ENCODE results near the gene CEP41. TPM values are rescaled to one million over a fixed set of nuclear protein-coding genes. Genes with fewer than 3 reads are reported as not detected.
"Not testable (repeated sequence)": the region's sequence is repeated elsewhere in the genome, so short reads cannot be mapped to it uniquely, and the experiment has no call there.

CEP41 gene
- polyA plus RNA-seq, 1 donor, result 12.8 TPM

DNA sequence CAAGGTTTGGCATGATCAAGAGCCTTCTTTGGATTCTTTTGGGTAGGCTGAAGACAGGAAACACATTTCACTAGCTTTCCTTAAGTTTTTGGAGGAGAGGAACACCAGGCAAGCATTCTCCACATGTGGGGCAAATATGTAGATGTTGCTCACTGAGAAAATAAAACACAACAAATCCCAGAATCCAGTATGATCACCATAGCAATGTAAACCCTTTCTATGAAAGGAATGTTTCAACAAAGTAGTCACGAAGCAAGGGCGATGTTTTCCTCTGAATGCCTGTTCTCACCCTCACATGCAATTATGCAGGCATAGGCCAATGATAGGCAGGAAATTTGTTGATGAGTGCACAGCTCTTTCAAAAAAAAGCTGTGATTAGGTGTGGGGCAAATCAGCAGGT, 20.5 kb upstream of the CEP41 start:
- no peaks in the 10 kb centered on the region for H3K27me3 ChIP-seq (ENCODE audit: control insufficient read depth, insufficient read depth, low read length)
- no peaks in the 10 kb centered on the region for H3K36me3 ChIP-seq (ENCODE audit: control insufficient read depth, insufficient read depth, low read length)
- DNase-seq, result no peak
- peaks cover 2% of the 10 kb centered on the region for H3K4me1 ChIP-seq (ENCODE audit: control insufficient read depth, insufficient read depth, low read length)
- H3K27ac ChIP-seq (ENCODE audit: low read length), result no peak overlapping the region
- H3K9me3 ChIP-seq (ENCODE audit: control insufficient read depth, low read depth, low read length), result peaks cover 11% of the 10 kb centered on the region
- no peak overlapping the region for H3K4me3 ChIP-seq (ENCODE audit: low read length)
- no CpG with 5 or more reads among the region's 2 CpGs for WGBS (ENCODE audit: insufficient coverage, low lambda C conversion rate)

DNA sequence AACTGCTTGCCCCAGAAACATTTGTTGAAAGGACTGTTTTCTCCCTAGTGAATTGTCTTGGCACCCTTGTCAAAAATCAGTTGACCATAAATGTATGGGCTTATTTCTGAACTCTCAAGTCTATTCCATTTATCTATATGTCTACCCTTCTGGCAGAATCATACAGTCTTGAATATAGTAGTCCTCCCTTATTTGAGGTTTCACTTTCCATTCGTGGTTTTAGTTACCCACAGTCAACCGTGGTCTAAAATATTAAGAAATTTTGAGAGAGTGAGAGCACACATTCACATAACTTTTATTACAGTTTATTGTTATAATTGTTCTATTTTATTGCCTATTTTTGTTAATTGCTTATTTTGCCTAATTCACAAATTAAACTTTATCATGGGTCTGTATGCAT, 17.4 kb upstream of the CEP41 start:
- peaks cover 11% of the 10 kb centered on the region for H3K9me3 ChIP-seq (ENCODE audit: control insufficient read depth, low read depth, low read length)
- H3K27me3 ChIP-seq (ENCODE audit: control insufficient read depth, insufficient read depth, low read length), result no peaks in the 10 kb centered on the region
- no peak for DNase-seq
- H3K4me3 ChIP-seq (ENCODE audit: low read length), result no peak overlapping the region
- no peak overlapping the region for H3K27ac ChIP-seq (ENCODE audit: low read length)
- H3K36me3 ChIP-seq (ENCODE audit: control insufficient read depth, insufficient read depth, low read length), result no peaks in the 10 kb centered on the region
- no peaks in the 10 kb centered on the region for H3K4me1 ChIP-seq (ENCODE audit: control insufficient read depth, insufficient read depth, low read length)
- WGBS (ENCODE audit: insufficient coverage, low lambda C conversion rate), result 90% methylated on average over 2 of the region's 2 CpGs

DNA sequence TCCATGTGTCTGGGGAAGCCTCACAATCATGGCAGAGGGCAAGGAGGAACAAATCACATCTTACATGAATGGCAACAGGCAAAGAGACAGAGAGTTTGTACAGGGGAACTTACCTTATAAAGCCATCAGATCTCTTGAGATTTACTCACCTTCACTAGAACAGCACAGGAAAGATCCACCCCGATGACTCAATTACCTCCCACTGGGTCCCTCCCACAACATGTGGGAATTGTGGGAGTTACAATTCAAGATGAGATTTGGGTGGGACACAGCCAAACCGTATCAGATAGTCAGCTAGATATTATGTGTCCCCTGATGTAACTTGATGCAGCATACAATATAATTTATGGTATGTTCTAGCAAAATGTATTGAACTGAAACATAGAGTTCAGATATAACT, 14.1 kb upstream of the CEP41 start:
- H3K4me3 ChIP-seq (ENCODE audit: low read length), result no peak overlapping the region
- WGBS (ENCODE audit: insufficient coverage, low lambda C conversion rate), result no CpG with 5 or more reads among the region's 2 CpGs
- no peaks in the 10 kb centered on the region for H3K27me3 ChIP-seq (ENCODE audit: control insufficient read depth, insufficient read depth, low read length)
- no peak overlapping the region for H3K27ac ChIP-seq (ENCODE audit: low read length)
- no peaks in the 10 kb centered on the region for H3K4me1 ChIP-seq (ENCODE audit: control insufficient read depth, insufficient read depth, low read length)
- DNase-seq, result no peak
- peaks cover 11% of the 10 kb centered on the region for H3K9me3 ChIP-seq (ENCODE audit: control insufficient read depth, low read depth, low read length)
- H3K36me3 ChIP-seq (ENCODE audit: control insufficient read depth, insufficient read depth, low read length), result no peaks in the 10 kb centered on the region

DNA sequence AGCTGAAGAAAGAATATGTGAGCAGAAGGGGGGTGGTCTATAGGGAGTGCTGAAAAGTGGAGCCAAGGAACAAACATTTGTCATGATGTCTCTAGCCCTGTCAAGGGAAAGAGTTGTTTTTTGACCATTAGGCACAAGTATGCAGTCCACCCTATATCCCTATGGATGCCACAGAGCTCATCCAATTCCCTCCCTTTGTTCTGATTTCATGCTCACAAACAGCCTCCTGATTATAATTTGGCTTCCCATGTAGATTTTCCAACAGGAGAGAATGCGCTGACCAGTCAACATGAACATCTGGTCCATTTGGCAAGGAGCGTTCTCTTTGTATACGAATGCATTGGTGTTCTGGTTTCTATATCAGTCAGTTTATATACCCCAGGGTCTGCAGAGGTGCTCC, 12.1 kb upstream of the CEP41 start:
- Histone ChIP-seq H3K27ac (ENCODE audit: low read length) (no peak overlapping the region), H3K4me3 (ENCODE audit: low read length) (no peak overlapping the region), H3K9me3 (ENCODE audit: control insufficient read depth, low read depth, low read length) (peaks cover 5% of the 10 kb centered on the region), H3K27me3 (ENCODE audit: control insufficient read depth, insufficient read depth, low read length) (no peaks in the 10 kb centered on the region), H3K4me1 (ENCODE audit: control insufficient read depth, insufficient read depth, low read length) (no peaks in the 10 kb centered on the region), H3K36me3 (ENCODE audit: control insufficient read depth, insufficient read depth, low read length) (no peaks in the 10 kb centered on the region)
- peak; percentile 29 to 30 for DNase-seq
- WGBS (ENCODE audit: insufficient coverage, low lambda C conversion rate), result no CpG with 5 or more reads among the region's 3 CpGs

DNA sequence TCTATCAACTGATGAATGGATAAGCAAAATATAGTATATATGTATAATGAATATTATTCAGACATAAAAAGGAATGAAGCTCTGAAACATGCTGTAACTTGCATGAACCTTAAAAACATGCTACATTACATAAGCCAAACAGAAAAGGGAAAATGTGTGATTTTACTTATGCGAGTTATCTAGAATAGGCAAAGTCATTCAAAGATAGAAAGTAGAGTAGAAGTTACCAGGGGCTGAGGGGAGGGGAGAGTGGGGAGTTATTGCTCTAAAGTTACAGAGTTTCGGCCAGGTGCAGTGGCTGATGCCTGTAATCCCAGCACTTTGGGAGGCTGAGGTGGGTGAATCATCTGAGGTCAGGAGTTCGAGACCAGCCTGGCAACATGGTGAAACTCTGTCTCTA, 10.5 kb upstream of the CEP41 start:
- not testable (repeated sequence) for H3K27me3 ChIP-seq (ENCODE audit: control insufficient read depth, insufficient read depth, low read length); DNase-seq; H3K4me1 ChIP-seq (ENCODE audit: control insufficient read depth, insufficient read depth, low read length); H3K4me3 ChIP-seq (ENCODE audit: low read length); H3K9me3 ChIP-seq (ENCODE audit: control insufficient read depth, low read depth, low read length); H3K36me3 ChIP-seq (ENCODE audit: control insufficient read depth, insufficient read depth, low read length); H3K27ac ChIP-seq (ENCODE audit: low read length)
- 100% methylated on average over 1 of the region's 3 CpGs for WGBS (ENCODE audit: insufficient coverage, low lambda C conversion rate)

DNA sequence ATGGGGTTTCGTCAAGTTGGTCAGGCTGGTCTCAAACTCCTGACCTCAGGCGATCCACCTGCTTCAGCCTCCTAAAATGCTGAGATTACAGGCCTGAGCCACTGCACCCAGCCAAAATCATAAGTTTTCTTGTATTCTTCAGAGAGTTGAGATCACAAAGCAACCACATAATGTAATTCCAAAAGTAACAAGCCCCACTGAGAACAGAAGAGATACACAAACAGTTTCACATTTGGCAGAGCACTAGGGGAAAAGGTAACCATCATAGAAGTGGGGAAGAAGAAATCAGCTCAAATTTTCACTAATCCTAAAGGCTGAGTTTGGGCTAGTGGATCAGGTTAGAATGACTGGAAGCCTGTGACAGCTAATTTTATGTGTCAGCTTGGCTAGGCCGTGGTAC, 5.4 kb upstream of the CEP41 start:
- no peak overlapping the region for H3K27ac ChIP-seq (ENCODE audit: low read length)
- H3K36me3 ChIP-seq (ENCODE audit: control insufficient read depth, insufficient read depth, low read length), result no peaks in the 10 kb centered on the region
- WGBS (ENCODE audit: insufficient coverage, low lambda C conversion rate), result no CpG with 5 or more reads among the region's 3 CpGs
- peaks cover 6% of the 10 kb centered on the region for H3K4me1 ChIP-seq (ENCODE audit: control insufficient read depth, insufficient read depth, low read length)
- H3K27me3 ChIP-seq (ENCODE audit: control insufficient read depth, insufficient read depth, low read length), result no peaks in the 10 kb centered on the region
- H3K9me3 ChIP-seq (ENCODE audit: control insufficient read depth, low read depth, low read length), result peaks cover 5% of the 10 kb centered on the region
- no peak for DNase-seq
- H3K4me3 ChIP-seq (ENCODE audit: low read length), result no peak overlapping the region

DNA sequence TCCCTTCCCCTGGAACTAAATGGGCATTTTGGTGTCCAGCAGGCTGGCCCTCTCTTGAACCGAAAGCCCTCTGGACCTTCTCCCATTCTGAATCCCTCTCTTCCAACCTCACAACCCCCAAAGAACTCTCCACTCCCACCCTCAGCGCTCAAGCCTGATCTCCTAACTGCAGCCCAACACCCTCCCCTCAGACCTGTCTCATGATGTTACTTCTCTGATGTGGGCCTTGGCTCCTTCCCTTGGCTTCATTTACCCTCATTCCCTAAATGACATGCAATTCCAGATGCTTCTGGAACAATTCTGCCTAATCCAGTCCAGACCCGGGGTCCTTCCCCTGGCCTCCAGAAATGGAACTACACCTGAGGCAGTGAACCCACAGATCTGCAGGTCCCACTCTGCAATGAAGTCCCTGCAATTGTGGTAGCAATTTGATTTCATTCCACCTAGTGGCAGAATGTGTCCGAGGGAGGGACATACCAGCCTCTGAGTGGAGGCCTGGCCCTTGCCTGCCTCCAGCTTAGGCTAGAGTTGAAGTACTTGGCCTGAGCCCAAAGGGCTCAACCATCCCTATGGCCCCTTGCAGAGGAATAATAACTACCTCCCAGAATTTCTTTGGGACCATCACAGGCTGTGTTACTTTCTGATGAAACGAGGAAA, 4.1 kb upstream of the CEP41 start:
- DNase-seq, result no peak
- Histone ChIP-seq H3K4me3 (ENCODE audit: low read length) (no peak overlapping the region), H3K4me1 (ENCODE audit: control insufficient read depth, insufficient read depth, low read length) (peaks cover 7% of the 10 kb centered on the region), H3K27me3 (ENCODE audit: control insufficient read depth, insufficient read depth, low read length) (no peaks in the 10 kb centered on the region), H3K27ac (ENCODE audit: low read length) (no peak overlapping the region), H3K36me3 (ENCODE audit: control insufficient read depth, insufficient read depth, low read length) (no peaks in the 10 kb centered on the region), H3K9me3 (ENCODE audit: control insufficient read depth, low read depth, low read length) (peaks cover 5% of the 10 kb centered on the region)
- WGBS (ENCODE audit: insufficient coverage, low lambda C conversion rate), result no CpG with 5 or more reads among the region's 5 CpGs

DNA sequence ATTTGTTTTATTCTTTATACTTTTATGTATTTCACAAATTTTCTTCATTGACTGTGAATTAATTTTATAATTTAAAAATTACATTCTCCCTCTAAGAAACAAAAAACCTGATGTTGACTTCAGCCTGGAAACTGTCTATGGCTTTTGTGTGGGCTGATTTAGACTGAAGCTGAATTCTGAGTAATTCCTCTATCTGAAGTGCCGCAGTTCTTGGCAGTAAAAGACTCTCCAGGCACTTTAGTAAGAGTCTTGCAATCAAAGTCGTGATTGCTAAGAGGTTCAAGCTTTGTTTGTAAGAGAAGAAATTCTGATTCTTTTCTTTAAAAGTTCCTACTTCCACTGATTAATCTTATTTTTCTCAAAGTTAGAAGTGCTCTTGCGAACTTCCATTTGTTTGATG, 3.4 kb upstream of the CEP41 start:
- 0% methylated on average over 1 of the region's 3 CpGs for WGBS (ENCODE audit: insufficient coverage, low lambda C conversion rate)
- peaks cover 5% of the 10 kb centered on the region for H3K9me3 ChIP-seq (ENCODE audit: control insufficient read depth, low read depth, low read length)
- no peak overlapping the region for H3K27ac ChIP-seq (ENCODE audit: low read length)
- DNase-seq, result no peak
- H3K4me3 ChIP-seq (ENCODE audit: low read length), result no peak overlapping the region
- no peaks in the 10 kb centered on the region for H3K27me3 ChIP-seq (ENCODE audit: control insufficient read depth, insufficient read depth, low read length)
- no peaks in the 10 kb centered on the region for H3K36me3 ChIP-seq (ENCODE audit: control insufficient read depth, insufficient read depth, low read length)
- peaks cover 7% of the 10 kb centered on the region for H3K4me1 ChIP-seq (ENCODE audit: control insufficient read depth, insufficient read depth, low read length)

DNA sequence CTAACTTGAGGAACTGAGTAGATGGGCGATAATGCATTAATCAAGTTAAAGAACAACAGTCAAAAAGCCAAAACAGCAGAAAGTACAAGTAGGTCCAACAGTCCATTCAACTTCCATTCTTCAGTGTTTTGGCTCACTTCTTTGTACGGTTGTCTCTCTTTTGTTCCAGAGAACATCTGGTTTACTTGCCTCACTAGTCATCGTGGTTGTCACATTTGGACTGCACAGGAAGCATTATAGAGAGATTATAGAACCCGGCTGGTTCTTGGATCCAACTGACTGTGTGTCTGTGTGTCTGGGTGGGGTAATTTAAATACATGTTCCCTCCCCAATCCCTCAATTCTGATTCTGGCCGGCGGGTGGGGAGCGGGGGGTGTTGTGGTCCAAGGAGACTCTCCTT, 1.8 kb upstream of the CEP41 start:
- Histone ChIP-seq H3K27ac (ENCODE audit: low read length) (no peak overlapping the region), H3K4me1 (ENCODE audit: control insufficient read depth, insufficient read depth, low read length) (peaks cover 7% of the 10 kb centered on the region), H3K9me3 (ENCODE audit: control insufficient read depth, low read depth, low read length) (no peaks in the 10 kb centered on the region), H3K4me3 (ENCODE audit: low read length) (no peak overlapping the region), H3K27me3 (ENCODE audit: control insufficient read depth, insufficient read depth, low read length) (no peaks in the 10 kb centered on the region), H3K36me3 (ENCODE audit: control insufficient read depth, insufficient read depth, low read length) (no peaks in the 10 kb centered on the region)
- no peak for DNase-seq
- WGBS (ENCODE audit: insufficient coverage, low lambda C conversion rate), result no CpG with 5 or more reads among the region's 7 CpGs

DNA sequence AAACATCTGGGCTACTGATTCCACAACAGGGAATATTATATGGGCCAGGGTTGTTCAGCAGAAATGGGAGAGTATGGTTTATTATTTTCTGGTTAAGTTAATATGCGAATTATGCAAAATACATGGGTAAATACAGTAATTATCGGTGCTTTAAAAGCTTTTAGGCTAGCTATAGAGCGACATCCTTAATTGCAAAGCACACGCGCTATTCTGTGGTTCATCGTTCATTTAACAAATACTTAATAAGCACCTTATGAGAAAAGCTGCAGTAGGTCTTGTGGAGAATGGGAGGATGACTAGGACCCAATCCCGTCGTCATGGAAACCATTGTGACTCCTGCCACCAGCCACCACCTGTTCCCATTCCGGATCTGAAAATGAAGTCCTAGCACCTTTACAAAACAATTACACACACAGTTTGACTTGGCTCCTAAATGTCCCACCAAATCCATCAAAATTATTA, 623 bp upstream of the CEP41 start:
- DNase-seq, result peak in 1 of 2 donors; percentile 49

DNA sequence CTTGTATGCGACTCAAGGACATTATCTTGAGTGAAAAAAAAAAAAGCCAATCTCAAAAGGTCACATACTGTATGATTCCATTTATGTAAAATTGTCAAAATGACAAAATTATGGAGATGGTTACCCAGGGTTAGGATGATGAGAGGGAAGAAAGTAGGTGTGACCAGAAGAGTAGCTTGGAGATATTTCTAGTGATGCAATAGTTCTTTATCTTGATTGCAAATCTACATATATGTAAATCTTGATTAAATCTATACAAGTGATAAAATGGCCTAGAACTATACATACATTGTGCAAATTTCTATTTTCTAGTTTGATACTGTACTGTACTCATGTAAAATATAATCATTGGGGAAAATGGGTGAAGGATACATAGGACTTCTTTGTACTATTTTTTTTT, 4.6 kb downstream of the CEP41 start:
- Histone ChIP-seq H3K27ac (ENCODE audit: low read length) (no peak overlapping the region), H3K36me3 (ENCODE audit: control insufficient read depth, insufficient read depth, low read length) (no peaks in the 10 kb centered on the region), H3K4me1 (ENCODE audit: control insufficient read depth, insufficient read depth, low read length) (peaks cover 4% of the 10 kb centered on the region), H3K27me3 (ENCODE audit: control insufficient read depth, insufficient read depth, low read length) (no peaks in the 10 kb centered on the region), H3K4me3 (ENCODE audit: low read length) (no peak overlapping the region), H3K9me3 (ENCODE audit: control insufficient read depth, low read depth, low read length) (no peaks in the 10 kb centered on the region)
- DNase-seq, result no peak
- WGBS (ENCODE audit: insufficient coverage, low lambda C conversion rate), result 100% methylated on average over 1 of the region's 1 CpG

More for the DNA sequence above, 623 bp upstream of the CEP41 start:
- Histone ChIP-seq H3K4me3 (ENCODE audit: low read length) (peak overlapping the region; percentile 88), H3K4me1 (ENCODE audit: control insufficient read depth, insufficient read depth, low read length) (peaks cover 7% of the 10 kb centered on the region), H3K36me3 (ENCODE audit: control insufficient read depth, insufficient read depth, low read length) (no peaks in the 10 kb centered on the region), H3K27ac (ENCODE audit: low read length) (peak overlapping the region; percentile 49), H3K9me3 (ENCODE audit: control insufficient read depth, low read depth, low read length) (no peaks in the 10 kb centered on the region), H3K27me3 (ENCODE audit: control insufficient read depth, insufficient read depth, low read length) (no peaks in the 10 kb centered on the region)
- no CpG with 5 or more reads among the region's 9 CpGs for WGBS (ENCODE audit: insufficient coverage, low lambda C conversion rate)
